ENCODE results near the gene CMBL. TPM values are rescaled to one million over a fixed set of nuclear protein-coding genes. Genes with fewer than 3 reads are reported as not detected.

The CMBL gene
- total RNA-seq, 1 donor from 2014 or later, result 11.3 TPM

DNA sequence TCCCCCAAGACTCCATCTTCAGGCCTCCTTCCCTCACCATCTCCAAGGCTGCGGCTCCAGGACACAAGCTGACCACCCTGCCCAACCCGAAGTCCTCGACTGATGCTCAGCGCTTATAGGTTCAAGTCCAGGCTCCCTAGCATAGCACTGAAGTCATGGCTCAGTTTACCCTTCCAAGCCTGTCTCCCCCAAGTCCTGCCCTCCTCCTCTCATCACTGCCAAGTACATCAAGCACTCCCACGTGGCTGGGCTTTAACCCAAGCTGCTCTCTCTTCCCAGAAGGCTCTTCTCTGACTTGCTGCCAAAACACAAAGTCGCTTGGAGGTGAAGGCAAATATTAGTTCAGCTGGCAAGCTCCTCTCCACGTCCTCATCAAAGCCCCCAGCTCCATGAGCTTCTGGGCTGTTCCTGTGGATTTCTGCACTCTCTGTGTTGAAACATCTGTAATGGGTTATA lies 23.7 kb upstream of the CMBL start:
- Histone ChIP-seq H3K4me2 (no peak overlapping the region), H3K4me3 (no peak overlapping the region), H3K9me3 (ENCODE audit: low read depth) (no peaks in the 10 kb centered on the region), H4K20me1 (ENCODE audit: low read depth) (no peaks in the 10 kb centered on the region), H3K79me2 (ENCODE audit: low read depth) (no peaks in the 10 kb centered on the region), H3K36me3 (no peaks in the 10 kb centered on the region), H3F3A (ENCODE audit: low read depth) (peaks cover 5% of the 10 kb centered on the region), H3K4me1 (peaks cover 6% of the 10 kb centered on the region), H3K9ac (no peak overlapping the region), H3K27ac (no peak overlapping the region), H3K27me3 (peaks cover 71% of the 10 kb centered on the region), H2AFZ (replicated peaks) (no peak overlapping the region)
- TF ChIP-seq EZH2phosphoT487 (IDR thresholded peaks at IDR 0.05) (no peak), EZH2 (IDR thresholded peaks at IDR 0.05) (no peak)
- TF ChIP-seq, protein P1, sequence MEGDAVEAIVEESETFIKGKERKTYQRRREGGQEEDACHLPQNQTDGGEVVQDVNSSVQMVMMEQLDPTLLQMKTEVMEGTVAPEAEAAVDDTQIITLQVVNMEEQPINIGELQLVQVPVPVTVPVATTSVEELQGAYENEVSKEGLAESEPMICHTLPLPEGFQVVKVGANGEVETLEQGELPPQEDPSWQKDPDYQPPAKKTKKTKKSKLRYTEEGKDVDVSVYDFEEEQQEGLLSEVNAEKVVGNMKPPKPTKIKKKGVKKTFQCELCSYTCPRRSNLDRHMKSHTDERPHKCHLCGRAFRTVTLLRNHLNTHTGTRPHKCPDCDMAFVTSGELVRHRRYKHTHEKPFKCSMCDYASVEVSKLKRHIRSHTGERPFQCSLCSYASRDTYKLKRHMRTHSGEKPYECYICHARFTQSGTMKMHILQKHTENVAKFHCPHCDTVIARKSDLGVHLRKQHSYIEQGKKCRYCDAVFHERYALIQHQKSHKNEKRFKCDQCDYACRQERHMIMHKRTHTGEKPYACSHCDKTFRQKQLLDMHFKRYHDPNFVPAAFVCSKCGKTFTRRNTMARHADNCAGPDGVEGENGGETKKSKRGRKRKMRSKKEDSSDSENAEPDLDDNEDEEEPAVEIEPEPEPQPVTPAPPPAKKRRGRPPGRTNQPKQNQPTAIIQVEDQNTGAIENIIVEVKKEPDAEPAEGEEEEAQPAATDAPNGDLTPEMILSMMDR (IDR thresholded peaks at IDR 0.05), result no peak
- peaks cover 14% of the 10 kb centered on the region for H3K4me1 Mint-ChIP-seq
- no peak overlapping the region for H3K4me3 Mint-ChIP-seq
- DNase-seq (ENCODE audit: low spot score), result no peak
- peaks cover 2% of the 10 kb centered on the region for H3K9me3 Mint-ChIP-seq
- H3K36me3 Mint-ChIP-seq, result peaks cover 4% of the 10 kb centered on the region
- peaks cover 34% of the 10 kb centered on the region for H3K27me3 Mint-ChIP-seq (ENCODE audit: insufficient read depth, low read depth)
- no peak overlapping the region for H3K27ac Mint-ChIP-seq

DNA sequence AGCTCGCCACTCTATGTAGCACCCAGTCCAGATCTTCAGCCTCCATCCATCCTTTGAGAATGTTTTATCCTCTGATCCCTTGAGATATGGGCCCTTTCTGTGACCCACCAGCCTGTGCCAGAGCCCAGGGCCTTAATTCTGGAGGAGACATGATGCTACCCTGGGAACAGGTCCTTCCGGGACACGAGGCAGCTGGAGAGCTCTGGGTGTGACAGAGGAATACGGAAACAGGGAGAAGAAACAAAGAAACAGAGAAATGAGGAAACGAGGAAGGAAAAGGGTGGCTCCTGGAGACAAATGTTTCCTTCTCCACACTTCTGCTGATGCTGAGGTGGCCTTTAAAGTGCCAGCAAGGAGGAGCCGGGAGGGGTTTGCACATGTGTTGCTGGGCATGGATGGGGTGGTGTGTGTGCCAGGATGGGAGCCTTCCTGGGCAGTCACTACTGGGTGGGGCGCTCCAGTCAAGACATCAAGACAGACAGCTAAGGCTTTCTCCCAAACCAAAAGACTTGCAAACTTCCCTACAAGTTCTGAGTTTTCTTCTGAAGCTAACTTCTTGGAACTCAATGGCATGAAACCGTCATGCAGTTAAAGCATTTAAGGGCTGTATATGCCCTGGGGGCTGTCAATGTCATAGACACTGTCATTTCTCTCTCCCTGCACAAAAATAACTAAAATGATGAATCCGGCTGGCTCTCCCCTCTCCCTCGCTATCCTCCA lies 23.0 kb upstream of the CMBL start:
- Histone ChIP-seq H3K27ac (no peak overlapping the region), H3K9me3 (ENCODE audit: low read depth) (no peaks in the 10 kb centered on the region), H3F3A (ENCODE audit: low read depth) (no peaks in the 10 kb centered on the region), H4K20me1 (ENCODE audit: low read depth) (no peaks in the 10 kb centered on the region), H3K9ac (no peak overlapping the region), H2AFZ (replicated peaks) (no peak overlapping the region), H3K79me2 (ENCODE audit: low read depth) (no peaks in the 10 kb centered on the region), H3K4me1 (peaks cover 6% of the 10 kb centered on the region), H3K4me2 (no peak overlapping the region), H3K27me3 (peaks cover 68% of the 10 kb centered on the region), H3K36me3 (no peaks in the 10 kb centered on the region), H3K4me3 (no peak overlapping the region)
- DNase-seq (ENCODE audit: low spot score), result no peak
- Mint-ChIP-seq H3K9me3 (peaks cover 2% of the 10 kb centered on the region), H3K4me1 (peaks cover 14% of the 10 kb centered on the region), H3K27me3 (ENCODE audit: insufficient read depth, low read depth) (peaks cover 31% of the 10 kb centered on the region), H3K4me3 (no peak overlapping the region), H3K27ac (no peak overlapping the region), H3K36me3 (peaks cover 4% of the 10 kb centered on the region)
- no peak for TF ChIP-seq EZH2 (IDR thresholded peaks at IDR 0.05)
- no peak for TF ChIP-seq EZH2phosphoT487 (IDR thresholded peaks at IDR 0.05)
- TF ChIP-seq, protein P1 (IDR thresholded peaks at IDR 0.05), result no peak

DNA sequence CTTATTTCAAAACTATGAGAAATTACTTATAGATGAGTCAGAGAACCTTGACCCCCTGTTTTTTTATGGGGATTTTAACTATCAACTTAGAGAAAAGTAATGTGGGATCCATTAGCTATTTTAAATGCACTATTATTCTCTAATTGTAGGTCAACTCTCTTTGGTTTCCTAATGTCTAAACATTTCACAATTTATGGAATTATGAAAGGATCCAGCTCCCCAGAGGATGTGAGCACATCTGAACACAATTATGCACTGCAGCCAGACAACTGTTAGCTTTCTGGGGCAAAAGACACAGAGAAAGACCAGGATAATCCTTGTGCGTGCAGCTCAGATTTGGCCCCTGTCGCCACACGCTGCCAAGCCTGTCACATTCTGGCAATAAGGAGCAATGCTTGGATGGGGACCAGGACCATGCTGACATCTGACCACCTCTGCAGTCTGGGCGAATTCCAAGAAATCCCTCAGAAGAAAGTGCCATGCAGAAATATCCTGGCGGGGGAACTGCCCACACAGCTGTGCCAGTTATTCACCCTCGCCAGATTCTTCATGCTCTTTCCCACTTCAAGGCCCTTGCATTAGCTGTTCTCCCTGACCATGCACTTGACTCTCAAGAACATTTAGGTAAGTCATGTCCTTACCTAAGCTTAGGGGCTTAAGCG lies 22.2 kb upstream of the CMBL start:
- H3F3A ChIP-seq (ENCODE audit: low read depth), result no peaks in the 10 kb centered on the region
- H3K4me1 ChIP-seq, result peaks cover 6% of the 10 kb centered on the region
- Mint-ChIP-seq H3K36me3 (peaks cover 4% of the 10 kb centered on the region), H3K27me3 (ENCODE audit: insufficient read depth, low read depth) (peaks cover 30% of the 10 kb centered on the region), H3K4me3 (no peak overlapping the region), H3K4me1 (peaks cover 15% of the 10 kb centered on the region), H3K27ac (no peak overlapping the region), H3K9me3 (peaks cover 2% of the 10 kb centered on the region)
- H2AFZ ChIP-seq (replicated peaks), result no peak overlapping the region
- no peak overlapping the region for H3K4me3 ChIP-seq
- H4K20me1 ChIP-seq (ENCODE audit: low read depth), result no peaks in the 10 kb centered on the region
- H3K4me2 ChIP-seq, result no peak overlapping the region
- no peak overlapping the region for H3K27ac ChIP-seq
- DNase-seq (ENCODE audit: low spot score), result no peak
- TF ChIP-seq EZH2 (IDR thresholded peaks at IDR 0.05) (no peak), EZH2phosphoT487 (IDR thresholded peaks at IDR 0.05) (no peak)
- TF ChIP-seq, protein P1 (IDR thresholded peaks at IDR 0.05), result no peak
- H3K79me2 ChIP-seq (ENCODE audit: low read depth), result no peaks in the 10 kb centered on the region
- no peak overlapping the region for H3K9ac ChIP-seq
- H3K27me3 ChIP-seq, result peaks cover 61% of the 10 kb centered on the region
- no peaks in the 10 kb centered on the region for H3K9me3 ChIP-seq (ENCODE audit: low read depth)
- H3K36me3 ChIP-seq, result no peaks in the 10 kb centered on the region

Measured in neural progenitor cell (in vitro differentiated cells).